Stimulated activated memory B cell treated with anti-CD40 and anti-IgM and Interleukin-4, amounts not matched to agents 10 μg/mL and 1 μg/mL and 100 μg/mL, for 72 hours (primary cell): ENCODE measurements around the gene DGKI.
A peak's percentile ranks its signal among the peaks of the same experiment; 100 is the strongest.

Experiments used
- ATAC-seq: fragments of 150-1000 bp; cut with Tn5 transposase; 2 replicates; pipeline ENCODE4 v1.10.0; 2021
- H3K27ac Mint-ChIP-seq: one replicate; pipeline ENCODE4 v1.8.0; 2022; ENCODE audit warnings: mild to moderate bottlenecking, mixed read lengths
- H3K27me3 Mint-ChIP-seq: one replicate; pipeline ENCODE4 v1.8.0; 2022; ENCODE audit warnings: mixed read lengths
- H3K36me3 Mint-ChIP-seq: one replicate; pipeline ENCODE4 v1.8.0; 2022; ENCODE audit warnings: mixed read lengths
- H3K4me1 Mint-ChIP-seq: one replicate; pipeline ENCODE4 v1.8.0; 2022; ENCODE audit warnings: mixed read lengths
- H3K4me3 Mint-ChIP-seq: one replicate; pipeline ENCODE4 v1.8.0; 2022; ENCODE audit warnings: mild to moderate bottlenecking, moderate library complexity, mixed read lengths
- H3K9me3 Mint-ChIP-seq: one replicate; pipeline ENCODE4 v1.8.0; 2022; ENCODE audit warnings: mixed read lengths

The DGKI gene

DNA sequence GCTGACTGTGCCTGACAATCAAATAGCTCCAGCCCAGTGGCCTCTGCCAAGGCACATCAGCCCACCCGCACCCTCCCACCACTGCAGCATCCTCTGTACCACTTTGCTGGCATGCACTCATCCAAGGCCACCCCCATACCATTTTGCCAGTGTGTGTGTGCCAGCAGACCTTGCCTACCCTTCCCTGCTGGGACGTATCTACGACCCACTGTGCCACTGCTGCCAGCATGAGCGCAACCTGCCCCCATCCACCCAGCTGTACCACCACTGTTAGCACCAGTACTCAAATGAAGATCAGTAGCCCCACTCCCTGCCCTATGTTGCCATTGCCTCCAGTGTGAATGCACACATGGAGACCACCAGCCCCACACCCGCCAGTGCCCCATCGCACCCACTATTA lies 353.9 kb downstream of the DGKI start:
- H3K4me1 Mint-ChIP-seq, result no peaks in the 10 kb centered on the region
- H3K27ac Mint-ChIP-seq, result no peak overlapping the region
- no peaks in the 10 kb centered on the region for H3K36me3 Mint-ChIP-seq
- H3K4me3 Mint-ChIP-seq, result no peak overlapping the region
- peaks cover 25% of the 10 kb centered on the region for H3K9me3 Mint-ChIP-seq
- no peaks in the 10 kb centered on the region for H3K27me3 Mint-ChIP-seq
- ATAC-seq, result no peak

- H3K4me1 Mint-ChIP-seq, result no peaks in the 10 kb centered on the region
- H3K36me3 Mint-ChIP-seq, result no peaks in the 10 kb centered on the region
- ATAC-seq, result no peak
- H3K27ac Mint-ChIP-seq, result no peak overlapping the region
- no peaks in the 10 kb centered on the region for H3K27me3 Mint-ChIP-seq
- no peak overlapping the region for H3K4me3 Mint-ChIP-seq
- peaks cover 14% of the 10 kb centered on the region for H3K9me3 Mint-ChIP-seq
These were observed 356.9 kb downstream of the DGKI start for GRCh38 chr7:137489880-137490279.

DNA sequence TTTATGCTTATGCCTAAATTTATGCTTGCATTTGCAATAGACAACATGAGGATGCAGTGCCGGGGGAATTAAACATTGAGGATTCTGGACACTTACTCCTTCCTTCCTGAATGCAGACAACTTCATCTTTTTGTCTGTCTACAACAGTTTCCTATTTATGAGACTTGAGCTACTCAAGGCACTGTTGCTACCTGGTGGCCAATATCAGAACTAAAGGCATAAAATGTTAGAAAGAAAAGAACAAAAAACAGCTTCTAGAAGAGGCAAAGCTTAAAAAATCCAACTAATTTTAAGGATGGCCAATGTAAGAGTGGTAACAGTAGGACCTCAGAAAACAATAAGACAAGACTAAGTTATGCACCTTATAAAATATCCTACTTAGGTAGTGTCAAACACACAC lies 358.7 kb downstream of the DGKI start:
- no peaks in the 10 kb centered on the region for H3K4me1 Mint-ChIP-seq
- H3K4me3 Mint-ChIP-seq, result no peak overlapping the region
- no peaks in the 10 kb centered on the region for H3K36me3 Mint-ChIP-seq
- H3K9me3 Mint-ChIP-seq, result peaks cover 6% of the 10 kb centered on the region
- no peak overlapping the region for H3K27ac Mint-ChIP-seq
- no peak for ATAC-seq
- H3K27me3 Mint-ChIP-seq, result no peaks in the 10 kb centered on the region

- Mint-ChIP-seq H3K36me3 (no peaks in the 10 kb centered on the region), H3K4me3 (no peak overlapping the region), H3K4me1 (no peaks in the 10 kb centered on the region), H3K27ac (no peak overlapping the region), H3K9me3 (peaks cover 5% of the 10 kb centered on the region), H3K27me3 (no peaks in the 10 kb centered on the region)
- no peak for ATAC-seq
These were observed 361.0 kb downstream of the DGKI start for GRCh38 chr7:137485818-137486217.

- H3K4me3 Mint-ChIP-seq, result no peak overlapping the region
- H3K9me3 Mint-ChIP-seq, result peaks cover 6% of the 10 kb centered on the region
- no peak overlapping the region for H3K27ac Mint-ChIP-seq
- no peaks in the 10 kb centered on the region for H3K27me3 Mint-ChIP-seq
- H3K4me1 Mint-ChIP-seq, result no peaks in the 10 kb centered on the region
- no peaks in the 10 kb centered on the region for H3K36me3 Mint-ChIP-seq
- ATAC-seq, result no peak
These were observed 362.4 kb downstream of the DGKI start for GRCh38 chr7:137484326-137484725.

GRCh38 chr7:137482466-137482865 lies 364.3 kb downstream of the DGKI start:
- ATAC-seq, result no peak
- Mint-ChIP-seq H3K36me3 (no peaks in the 10 kb centered on the region), H3K4me1 (no peaks in the 10 kb centered on the region), H3K27ac (no peak overlapping the region), H3K9me3 (peaks cover 6% of the 10 kb centered on the region), H3K4me3 (no peak overlapping the region), H3K27me3 (no peaks in the 10 kb centered on the region)

DNA sequence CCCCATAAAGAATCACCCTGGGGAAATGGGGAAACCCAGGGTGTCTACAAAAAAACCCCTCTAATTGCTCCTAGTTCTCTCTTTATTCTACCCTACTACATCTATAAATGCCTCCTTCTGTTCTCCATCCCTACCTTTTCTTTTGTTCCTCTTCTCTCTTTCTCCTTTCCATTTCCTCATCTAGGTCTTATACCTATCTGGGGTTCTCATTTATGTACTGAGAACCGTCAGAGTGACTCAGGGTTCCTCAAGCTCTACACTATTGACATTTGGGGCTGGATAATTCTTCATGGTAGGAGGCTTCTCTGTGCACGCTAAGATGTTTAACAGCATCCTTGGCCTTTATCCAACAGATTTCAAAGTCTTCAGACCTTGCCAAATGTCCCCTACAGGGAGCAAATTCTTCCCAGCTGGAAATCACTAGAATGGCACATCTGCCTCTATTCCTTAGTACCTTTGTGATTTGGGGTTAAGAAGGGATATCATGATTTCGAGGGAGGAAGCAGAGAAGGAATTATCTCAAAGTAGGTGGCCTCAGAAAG lies 365.9 kb downstream of the DGKI start:
- peak; percentile 27 for ATAC-seq
- Mint-ChIP-seq H3K27me3 (no peaks in the 10 kb centered on the region), H3K27ac (no peak overlapping the region), H3K9me3 (peaks cover 6% of the 10 kb centered on the region), H3K4me1 (no peaks in the 10 kb centered on the region), H3K36me3 (no peaks in the 10 kb centered on the region), H3K4me3 (no peak overlapping the region)

DNA sequence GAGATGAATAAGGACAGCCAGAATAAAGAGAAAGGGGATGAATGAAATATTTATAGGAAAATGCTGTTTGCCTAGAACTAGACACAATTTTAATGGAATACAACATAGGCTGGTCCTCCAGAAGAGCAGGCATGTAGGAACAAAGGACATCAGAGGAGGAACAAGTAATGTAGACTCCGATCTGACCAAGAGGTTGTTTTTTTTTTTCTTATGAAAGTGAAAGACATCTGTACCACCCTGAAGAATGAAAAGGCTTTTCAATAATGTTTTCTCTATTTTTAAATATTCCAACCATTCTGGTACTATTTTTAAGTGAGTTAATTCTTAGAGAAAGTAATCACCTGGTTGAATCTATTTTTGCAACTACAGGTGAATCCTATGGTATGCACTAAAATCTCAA lies 366.4 kb downstream of the DGKI start:
- no peak for ATAC-seq
- no peaks in the 10 kb centered on the region for H3K4me1 Mint-ChIP-seq
- H3K9me3 Mint-ChIP-seq, result peaks cover 6% of the 10 kb centered on the region
- no peaks in the 10 kb centered on the region for H3K27me3 Mint-ChIP-seq
- no peak overlapping the region for H3K4me3 Mint-ChIP-seq
- no peaks in the 10 kb centered on the region for H3K36me3 Mint-ChIP-seq
- no peak overlapping the region for H3K27ac Mint-ChIP-seq

- Mint-ChIP-seq H3K27me3 (no peaks in the 10 kb centered on the region), H3K27ac (no peak overlapping the region), H3K4me1 (no peaks in the 10 kb centered on the region), H3K36me3 (no peaks in the 10 kb centered on the region), H3K4me3 (no peak overlapping the region), H3K9me3 (peaks cover 3% of the 10 kb centered on the region)
- no peak for ATAC-seq
These were observed 369.8 kb downstream of the DGKI start for GRCh38 chr7:137476937-137477336.

DNA sequence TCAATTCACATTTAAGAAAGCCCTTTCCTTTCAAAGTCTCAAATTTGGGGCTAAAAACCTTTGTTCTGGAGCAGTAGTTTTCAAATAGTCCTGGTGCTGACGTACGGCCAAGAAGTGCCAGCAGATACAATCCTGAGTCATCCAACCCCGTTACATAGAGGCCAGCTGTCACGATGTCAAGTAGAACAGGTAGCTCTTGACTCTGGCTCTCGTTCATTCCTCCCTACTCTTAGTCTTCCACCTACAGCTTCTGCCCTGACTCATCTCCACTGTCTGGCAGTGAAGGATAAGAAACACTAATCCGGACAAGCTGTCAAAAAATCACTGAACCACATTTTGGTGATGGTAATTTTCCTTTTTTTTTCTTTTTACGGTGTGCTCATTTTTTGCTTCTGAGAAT lies 370.8 kb downstream of the DGKI start:
- no peaks in the 10 kb centered on the region for H3K27me3 Mint-ChIP-seq
- no peak overlapping the region for H3K4me3 Mint-ChIP-seq
- peaks cover 3% of the 10 kb centered on the region for H3K9me3 Mint-ChIP-seq
- H3K4me1 Mint-ChIP-seq, result no peaks in the 10 kb centered on the region
- no peak for ATAC-seq
- H3K36me3 Mint-ChIP-seq, result no peaks in the 10 kb centered on the region
- no peak overlapping the region for H3K27ac Mint-ChIP-seq

DNA sequence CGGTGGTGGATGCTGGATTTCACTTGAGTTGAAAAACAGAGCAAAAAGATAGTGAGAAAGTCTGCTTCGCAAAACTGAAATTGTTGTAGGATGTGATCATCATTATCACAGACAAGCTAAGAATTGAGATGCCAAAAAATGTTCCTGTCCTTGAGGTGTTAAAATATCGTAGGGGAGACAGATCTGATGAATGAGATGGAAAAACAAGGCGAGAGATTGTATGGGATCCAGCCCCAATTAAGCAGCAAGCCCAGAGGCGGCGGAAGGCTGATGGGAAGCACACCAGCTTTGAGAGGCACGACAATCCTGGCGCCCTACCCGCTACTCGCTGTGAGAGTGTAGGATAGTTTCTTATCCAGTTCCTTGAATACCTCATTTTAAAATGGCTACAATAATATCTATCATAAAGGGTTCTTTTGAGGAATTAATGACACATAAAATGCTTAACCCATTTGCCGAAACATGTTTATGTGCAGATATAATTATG lies 372.2 kb downstream of the DGKI start:
- Mint-ChIP-seq H3K27me3 (no peaks in the 10 kb centered on the region), H3K4me1 (no peaks in the 10 kb centered on the region), H3K4me3 (no peak overlapping the region), H3K36me3 (no peaks in the 10 kb centered on the region), H3K9me3 (no peaks in the 10 kb centered on the region), H3K27ac (no peak overlapping the region)
- no peak for ATAC-seq

GRCh38 chr7:137471128-137471527 lies 375.6 kb downstream of the DGKI start:
- Mint-ChIP-seq H3K36me3 (no peaks in the 10 kb centered on the region), H3K4me3 (no peak overlapping the region), H3K4me1 (no peaks in the 10 kb centered on the region), H3K9me3 (no peaks in the 10 kb centered on the region), H3K27ac (no peak overlapping the region), H3K27me3 (no peaks in the 10 kb centered on the region)
- ATAC-seq, result no peak

DNA sequence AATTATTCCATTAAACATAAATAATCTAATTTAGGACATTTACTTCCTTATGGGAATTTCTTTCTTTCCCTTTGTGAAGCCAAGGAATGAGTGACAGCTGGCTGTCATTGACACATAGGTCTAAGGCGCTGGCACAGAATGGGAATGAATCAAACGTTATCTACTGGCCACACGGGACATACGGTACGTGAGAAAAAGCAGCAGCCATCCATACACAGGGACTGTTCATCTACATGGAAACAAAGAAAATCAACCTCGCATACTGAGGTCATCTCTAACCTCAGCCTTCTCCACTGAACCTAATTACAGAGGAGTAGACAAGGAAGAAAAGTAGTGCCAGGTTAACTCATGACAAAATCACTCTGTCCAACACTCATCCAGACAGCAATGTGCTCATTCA lies 376.9 kb downstream of the DGKI start:
- no peak overlapping the region for H3K27ac Mint-ChIP-seq
- no peaks in the 10 kb centered on the region for H3K4me1 Mint-ChIP-seq
- H3K27me3 Mint-ChIP-seq, result no peaks in the 10 kb centered on the region
- ATAC-seq, result no peak
- H3K36me3 Mint-ChIP-seq, result no peaks in the 10 kb centered on the region
- H3K9me3 Mint-ChIP-seq, result no peaks in the 10 kb centered on the region
- no peak overlapping the region for H3K4me3 Mint-ChIP-seq

DNA sequence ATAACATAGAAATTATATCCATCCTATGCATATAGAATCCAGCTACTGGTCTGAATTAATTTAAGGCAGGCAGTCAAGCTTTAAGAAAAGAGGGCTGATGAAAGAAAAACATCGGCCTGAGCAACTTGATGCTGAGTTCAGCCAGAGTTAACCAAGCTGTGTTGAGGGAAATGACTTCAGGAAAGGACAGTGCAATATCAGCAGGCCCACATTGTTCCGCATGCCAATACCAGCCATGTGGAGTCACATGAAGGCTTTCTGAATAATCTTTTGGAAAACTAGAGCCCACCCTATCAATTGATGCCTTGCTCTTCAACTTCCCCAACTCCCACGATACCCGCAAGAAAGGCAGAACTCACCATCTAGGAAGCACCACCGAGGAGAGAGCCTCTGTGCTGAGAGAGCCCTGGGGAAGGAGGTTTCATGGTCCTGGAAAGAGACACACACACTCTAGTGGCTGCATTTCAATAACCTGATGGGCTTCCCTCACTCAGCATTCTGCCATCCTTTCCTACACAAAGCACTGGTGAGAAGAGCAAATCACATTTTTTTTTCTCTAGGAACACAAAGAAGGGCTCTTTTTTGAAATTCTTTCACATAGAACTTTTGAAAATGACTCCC lies 377.5 kb downstream of the DGKI start:
- no peaks in the 10 kb centered on the region for H3K27me3 Mint-ChIP-seq
- no peak for ATAC-seq
- H3K9me3 Mint-ChIP-seq, result no peaks in the 10 kb centered on the region
- H3K36me3 Mint-ChIP-seq, result no peaks in the 10 kb centered on the region
- H3K27ac Mint-ChIP-seq, result no peak overlapping the region
- H3K4me1 Mint-ChIP-seq, result no peaks in the 10 kb centered on the region
- H3K4me3 Mint-ChIP-seq, result no peak overlapping the region

DNA sequence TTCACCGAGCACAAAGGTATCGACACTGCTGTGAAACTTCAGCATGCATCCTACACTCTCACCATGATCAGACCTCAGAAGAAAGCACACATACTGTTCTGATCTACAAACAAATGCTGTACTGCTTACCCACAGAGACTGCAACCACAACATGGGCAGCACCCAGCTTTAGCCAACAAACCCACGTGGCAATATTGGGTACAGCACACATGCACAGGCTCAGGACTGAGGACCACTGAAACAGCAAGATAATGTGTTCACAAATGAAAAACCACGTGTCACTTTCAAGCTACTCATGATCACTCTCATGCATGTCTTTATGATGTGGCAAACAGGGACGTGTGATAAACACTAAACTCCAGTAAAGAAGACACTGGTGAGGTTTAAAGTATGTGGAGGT lies 383.9 kb downstream of the DGKI start:
- Mint-ChIP-seq H3K4me3 (no peak overlapping the region), H3K9me3 (no peaks in the 10 kb centered on the region), H3K4me1 (no peaks in the 10 kb centered on the region), H3K27me3 (no peaks in the 10 kb centered on the region), H3K27ac (no peak overlapping the region), H3K36me3 (no peaks in the 10 kb centered on the region)
- no peak for ATAC-seq

DNA sequence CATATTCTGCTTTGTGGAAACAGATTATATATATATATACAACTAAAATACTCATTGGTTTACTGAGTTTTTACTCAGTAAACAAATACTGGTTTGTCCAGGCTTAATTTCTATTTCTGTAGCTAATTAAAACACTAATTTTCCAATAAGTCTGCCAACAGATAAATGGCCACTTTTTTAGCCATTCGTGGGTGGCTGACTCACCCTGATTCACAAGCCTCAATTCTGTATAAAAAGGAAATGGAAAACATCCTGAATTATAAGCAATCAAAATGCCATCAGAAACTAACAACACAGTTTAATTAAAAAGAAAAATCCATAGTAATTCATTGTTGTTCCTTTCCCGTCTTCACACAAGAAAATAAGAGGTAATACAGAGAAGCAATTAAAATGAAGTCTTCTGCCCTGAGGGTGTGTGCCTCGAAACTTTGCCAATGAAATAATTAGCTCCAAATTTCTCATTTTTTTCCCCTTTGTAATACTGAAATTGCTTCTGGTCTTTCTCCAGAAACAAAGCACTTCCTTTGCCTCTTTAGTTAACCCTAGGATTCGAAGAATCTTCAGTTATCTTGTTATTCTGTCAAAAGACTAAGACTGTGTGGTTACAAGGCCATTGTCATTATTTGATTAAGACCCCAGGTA lies 384.6 kb downstream of the DGKI start:
- no peaks in the 10 kb centered on the region for H3K27me3 Mint-ChIP-seq
- H3K4me1 Mint-ChIP-seq, result no peaks in the 10 kb centered on the region
- no peak for ATAC-seq
- no peaks in the 10 kb centered on the region for H3K9me3 Mint-ChIP-seq
- no peaks in the 10 kb centered on the region for H3K36me3 Mint-ChIP-seq
- H3K4me3 Mint-ChIP-seq, result no peak overlapping the region
- no peak overlapping the region for H3K27ac Mint-ChIP-seq
